Heart left ventricle (tissue), 16 donors: ENCODE results near the gene CACNA1E. TPM values are rescaled to one million over a fixed set of nuclear protein-coding genes. Genes with fewer than 3 reads are reported as not detected.

ENCODE experiments used
- ATAC-seq, 4 donors: fragments of 200-7000 bp; cut with Tn5 transposase; one replicate each; pipeline ENCODE4 v1.9.1; 2020 to 2022; ENCODE audit warnings: moderate library complexity in 4 of 4, mild to moderate bottlenecking in 3 of 4, moderate number of reproducible peaks in 1 of 4
- DNase-seq, 5 donors: peaks; one replicate each; pipeline ENCODE4 v3.0.0-alpha.2; 2020
- H3K27ac ChIP-seq, 12 donors: fragments of 200-600 bp; sonication (generic) in 4 of 12; one replicate each; pipeline versions ENCODE4 v1.5.0 to v1.8.0; 2016 to 2022; ENCODE audit warnings: mild to moderate bottlenecking in 2 of 12
- H3K27me3 ChIP-seq, 9 donors: fragments of 200-600 bp; sonication (generic) in 2 of 9; one replicate each; pipeline versions ENCODE4 v1.5.1 to v1.8.0; 2016 to 2022; ENCODE audit warnings: mild to moderate bottlenecking in 3 of 9
- H3K36me3 ChIP-seq, 9 donors: fragments of 200-600 bp; sonication (generic) in 2 of 9; one replicate each; pipeline versions ENCODE4 v1.5.0 to v1.8.0; 2018 to 2022; ENCODE audit warnings: mild to moderate bottlenecking in 2 of 9
- H3K4me1 ChIP-seq, 12 donors: fragments of 200-600 bp; sonication (generic) in 4 of 12; one replicate each; pipeline versions ENCODE4 v1.5.0 to v1.8.0; 2016 to 2022; ENCODE audit warnings: mild to moderate bottlenecking in 3 of 12
- H3K4me3 ChIP-seq, 12 donors: fragments of 200-600 bp; sonication (generic) in 4 of 12; one replicate each; pipeline versions ENCODE4 v1.5.0 to v1.8.0; 2017 to 2022; ENCODE audit warnings: mild to moderate bottlenecking in 9 of 12, moderate library complexity in 4 of 12
- H3K9me3 ChIP-seq, 12 donors: fragments of 200-600 bp; sonication (generic) in 4 of 12; one replicate each; pipeline versions ENCODE4 v1.5.0 to v1.8.0; 2016 to 2022; ENCODE audit warnings: mild to moderate bottlenecking in 1 of 12
- CTCF ChIP-seq, 12 donors: fragments of 200-600 bp; sonication (generic) in 4 of 12; IDR thresholded peaks; one replicate each; pipeline versions ENCODE4 v1.5.0 to v1.8.0; 2018 to 2022; ENCODE audit warnings: antibody characterized with exemption in 12 of 12, mild to moderate bottlenecking in 5 of 12
- POLR2A ChIP-seq, 2 donors: fragments of 450-650 bp; IDR thresholded peaks; one replicate each; pipeline ENCODE4 v1.6.1; 2017; ENCODE audit warnings: antibody characterized with exemption in 2 of 2, mild to moderate bottlenecking in 2 of 2, moderate library complexity in 2 of 2
- WGBS, 4 donors: extraction: QIAGEN DNeasy Blood & Tissue Kit in 2 of 4; methylation state at CpG; one replicate each; pipeline versions ENCODE4 v1.1.5 to v1.1.7; 2013 to 2018; 5-methylcytosine and 5-hydroxymethylcytosine counted together
- intact Hi-C, 10 donors: fragments of 100-400 bp; cut with DNase I; formaldehyde crosslinking; loops; one replicate each; pipeline versions ENCODE4 v1.11.1 to v1.14.2; 2022
- polyA plus RNA-seq, 2 donors: library from polyadenylated mRNA; stranded (reverse); fragments of 200-250 nt; gene quantifications; one replicate each; pipeline ENCODE4 v1.2.3, GENCODE V29; 2013
- total RNA-seq, 9 donors: library from RNA; depleted of rRNA in 2 of 9; stranded (reverse); fragments of >200 nt in 2 of 9; fragmentation: NEBNext Ultra II Directional in 3 of 9; extraction: Animal tissue kit (Norgen Biotek cat#: 25700) in 3 of 9; gene quantifications; one replicate each; pipeline versions ENCODE4 v1.1.0 to v1.2.4, GENCODE V29; 2016 to 2023
- donor health status: ischemic (EF 13 %, LVEDD 7.1; RV severe dilation, severe dysfunction).
- donor health status: healthy with polysubstance abuse.
- donor health status: DM: no; HTN: yes; CAD: no.
- donor health status: DM: no; HTN: no; CAD: no.
- donor health status: ischemic (EF 25% LVEDD 6.9; RV normal size, moderate dysfunction).
- donor health status: ischemic (EF 25% LVEDD 5.7; RV mildly dilated, moderate dysfunction).
- donor health status: healthy.
- donor health status: DM: yes; HTN: yes; CAD: no.
- donor health status: ischemic (EF 35%, LVEDD 5.7; RV mildly dilated, moderate dysfunction).
- donor health status: nonischemic (EF 11% LVEDD 7.7; RV severe dilation, severe dysfunction).
- donor health status: DM: yes; HTN: yes; CAD: no.
- donor health status: PGD.
- donor health status: ischemic (EF 29% LVEDD 5.4; RV normal size, mild dysfunction).
- donor health status: nonischemic (EF 23%, LVEDD 6.1; RV moderate dilation, normal function).

The CACNA1E gene
- total and polyA plus RNA-seq, 11 donors: 0.02 to 1.9 (median 0.10) TPM

GRCh38 chr1:181712711-181713110 lies 229.4 kb downstream of the CACNA1E start:
- no peaks in the 10 kb centered on the region for H3K4me1 ChIP-seq
- ATAC-seq (no peak), DNase-seq (no peak)
- H3K27me3 ChIP-seq: peaks cover 0 to 24% (median 0%) of the 10 kb centered on the region in 9 donors
- H3K36me3 ChIP-seq: no peaks in the 10 kb centered on the region
- no peak for TF ChIP-seq POLR2A (IDR thresholded peaks at IDR 0.05)
- no peak for TF ChIP-seq CTCF (IDR thresholded peaks at IDR 0.05)
- H3K27ac ChIP-seq: no peak overlapping the region
- WGBS, 4 donors: 81 to 88% (median 85%) methylated on average over 8 to 9 of the region's 9 CpGs
- H3K4me3 ChIP-seq: no peak overlapping the region
- intact Hi-C loops: no loop called here
- H3K9me3 ChIP-seq: no peaks in the 10 kb centered on the region

GRCh38 chr1:181714428-181714827 lies 231.1 kb downstream of the CACNA1E start:
- no peak for TF ChIP-seq POLR2A (IDR thresholded peaks at IDR 0.05)
- TF ChIP-seq CTCF (IDR thresholded peaks at IDR 0.05): no peak
- peaks cover 0 to 25% (median 0%) of the 10 kb centered on the region in 9 donors for H3K27me3 ChIP-seq
- H3K36me3 ChIP-seq: no peaks in the 10 kb centered on the region
- no peaks in the 10 kb centered on the region for H3K4me1 ChIP-seq
- WGBS, 4 donors: 85 to 92% (median 88%) methylated on average over 2 of the region's 2 CpGs
- no peak overlapping the region for H3K4me3 ChIP-seq
- DNase-seq (no peak), ATAC-seq (no peak)
- H3K9me3 ChIP-seq: no peaks in the 10 kb centered on the region
- intact Hi-C loops: no loop called here
- no peak overlapping the region for H3K27ac ChIP-seq

DNA sequence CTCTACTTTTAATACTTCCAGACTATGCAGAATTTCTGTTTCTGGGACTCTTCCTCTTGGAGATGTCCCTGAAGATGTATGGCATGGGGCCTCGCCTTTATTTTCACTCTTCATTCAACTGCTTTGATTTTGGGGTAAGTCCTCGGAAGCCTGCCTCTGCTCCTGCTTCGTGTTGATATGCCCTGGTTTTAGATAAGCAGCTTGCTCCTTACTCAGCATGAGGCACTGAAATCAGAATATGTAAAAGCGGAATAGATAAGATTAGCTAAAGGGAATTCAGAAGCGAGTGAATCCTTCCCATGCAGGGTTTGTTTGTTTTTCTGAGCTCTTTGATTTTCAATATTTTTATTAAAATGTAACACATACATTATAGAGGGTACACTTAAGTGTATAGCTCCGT lies 234.7 kb downstream of the CACNA1E start:
- DNase-seq (no peak), ATAC-seq (no peak)
- intact Hi-C loops: no loop called here
- Histone ChIP-seq H3K27ac (no peak overlapping the region), H3K36me3 (no peaks in the 10 kb centered on the region), H3K27me3 (peaks cover 0 to 25% (median 0%) of the 10 kb centered on the region in 9 donors), H3K4me1 (no peaks in the 10 kb centered on the region), H3K9me3 (no peaks in the 10 kb centered on the region), H3K4me3 (no peak overlapping the region)
- no peak for TF ChIP-seq CTCF (IDR thresholded peaks at IDR 0.05)
- TF ChIP-seq POLR2A (IDR thresholded peaks at IDR 0.05): no peak
- 14 to 26% (median 21%) methylated on average over 6 of the region's 6 CpGs for WGBS, 4 donors

DNA sequence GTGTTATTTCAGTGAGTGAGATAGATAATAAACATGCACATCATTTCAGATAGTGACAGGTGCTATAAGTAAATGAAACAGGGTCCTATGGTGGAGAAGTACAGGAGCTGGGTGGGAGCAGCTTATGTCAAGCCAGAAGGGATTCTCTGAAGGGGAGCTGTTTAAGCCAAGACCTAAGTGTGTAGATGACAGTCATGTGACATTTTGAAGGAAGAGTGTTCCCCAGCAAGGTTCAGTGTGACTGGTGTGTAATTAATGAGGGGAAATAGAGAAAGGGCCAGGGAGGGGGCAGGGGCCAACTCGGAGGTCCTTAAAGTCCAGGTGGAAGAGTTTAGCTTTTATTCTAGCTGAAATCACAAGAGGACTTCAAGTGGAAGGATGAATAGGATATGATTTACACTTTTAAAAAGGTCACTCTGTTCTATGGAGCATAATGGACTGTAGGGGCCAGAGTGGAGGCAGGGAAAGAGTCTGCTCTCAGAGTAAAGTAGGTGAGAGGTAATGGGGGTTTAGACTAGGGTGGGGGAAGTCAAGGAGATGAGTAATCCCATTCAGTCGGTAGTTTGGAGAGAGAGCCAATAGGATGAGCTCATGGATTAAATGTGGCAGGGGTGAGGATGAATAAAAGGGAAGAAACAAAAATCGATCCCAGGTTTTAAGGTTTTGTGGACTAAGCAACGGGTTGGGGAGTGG lies 243.1 kb downstream of the CACNA1E start:
- Histone ChIP-seq H3K4me3 (no peak overlapping the region), H3K4me1 (no peaks in the 10 kb centered on the region), H3K27ac (no peak overlapping the region), H3K27me3 (peaks cover 0 to 11% (median 0%) of the 10 kb centered on the region in 9 donors), H3K9me3 (no peaks in the 10 kb centered on the region), H3K36me3 (no peaks in the 10 kb centered on the region)
- DNase-seq (no peak), ATAC-seq (peak in 1 of 4 donors; percentile 72)
- no peak for TF ChIP-seq CTCF (IDR thresholded peaks at IDR 0.05)
- TF ChIP-seq POLR2A (IDR thresholded peaks at IDR 0.05): no peak
- intact Hi-C loops: no loop called here
- WGBS, 4 donors: 47 to 59% (median 51%) methylated on average over 4 of the region's 4 CpGs
